NB4 (cell line): ENCODE data around the gene AZI2.

Experiments used
- DNase-seq: peaks from one replicate; pipeline ENCODE4 v3.0.0; 2010; ENCODE audit warnings: low read depth
- H3K4me3 ChIP-seq: one replicate; pipeline ENCODE4 v1.5.1; 2011; ENCODE audit warnings: mild to moderate bottlenecking, low read depth, low read length, moderate library complexity
- MYC ChIP-seq: IDR thresholded peaks from 2 replicates; pipeline ENCODE4 v1.6.1; 2011; ENCODE audit warnings: low read depth, low read length
- POLR2A ChIP-seq: IDR thresholded peaks from 2 replicates; pipeline ENCODE4 v1.6.1; 2011; ENCODE audit warnings: mild to moderate bottlenecking; ENCODE audit not compliant: insufficient read length; ENCODE audit errors: extremely low read depth
- TF ChIP-seq, protein P1 (sequence below): IDR thresholded peaks from one replicate; pipeline ENCODE4 v1.5.1; 2012; ENCODE audit warnings: low read depth, low read length
- TF ChIP-seq, protein P2 (sequence below): IDR thresholded peaks from 2 replicates; pipeline ENCODE4 v1.6.1; 2011; ENCODE audit warnings: low read depth, low read length

Gene AZI2

DNA sequence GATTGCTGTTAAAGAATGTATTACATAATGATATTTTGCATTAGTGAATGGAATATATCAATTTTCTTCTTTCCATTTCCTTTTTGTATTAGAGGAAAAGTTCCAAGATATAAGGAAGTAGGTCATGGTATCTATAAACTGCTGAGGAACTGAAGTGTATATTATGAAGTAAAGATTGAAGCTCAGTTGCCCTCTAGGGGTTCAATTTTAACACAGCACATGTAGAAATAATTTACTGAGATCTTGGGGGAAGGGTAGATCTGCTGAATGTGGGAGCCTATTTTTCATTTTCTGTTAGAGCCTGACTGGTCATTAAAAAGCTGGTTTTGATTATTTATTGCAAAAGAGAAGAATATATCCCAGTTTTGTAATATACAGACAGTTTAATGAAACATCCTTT is 62.0 kb downstream of the AZI2 start:
- peak; percentile 56 for DNase-seq
- TF ChIP-seq, protein P1, sequence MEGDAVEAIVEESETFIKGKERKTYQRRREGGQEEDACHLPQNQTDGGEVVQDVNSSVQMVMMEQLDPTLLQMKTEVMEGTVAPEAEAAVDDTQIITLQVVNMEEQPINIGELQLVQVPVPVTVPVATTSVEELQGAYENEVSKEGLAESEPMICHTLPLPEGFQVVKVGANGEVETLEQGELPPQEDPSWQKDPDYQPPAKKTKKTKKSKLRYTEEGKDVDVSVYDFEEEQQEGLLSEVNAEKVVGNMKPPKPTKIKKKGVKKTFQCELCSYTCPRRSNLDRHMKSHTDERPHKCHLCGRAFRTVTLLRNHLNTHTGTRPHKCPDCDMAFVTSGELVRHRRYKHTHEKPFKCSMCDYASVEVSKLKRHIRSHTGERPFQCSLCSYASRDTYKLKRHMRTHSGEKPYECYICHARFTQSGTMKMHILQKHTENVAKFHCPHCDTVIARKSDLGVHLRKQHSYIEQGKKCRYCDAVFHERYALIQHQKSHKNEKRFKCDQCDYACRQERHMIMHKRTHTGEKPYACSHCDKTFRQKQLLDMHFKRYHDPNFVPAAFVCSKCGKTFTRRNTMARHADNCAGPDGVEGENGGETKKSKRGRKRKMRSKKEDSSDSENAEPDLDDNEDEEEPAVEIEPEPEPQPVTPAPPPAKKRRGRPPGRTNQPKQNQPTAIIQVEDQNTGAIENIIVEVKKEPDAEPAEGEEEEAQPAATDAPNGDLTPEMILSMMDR = peak; percentile 43
- no peak for TF ChIP-seq MYC
- TF ChIP-seq, protein P2, sequence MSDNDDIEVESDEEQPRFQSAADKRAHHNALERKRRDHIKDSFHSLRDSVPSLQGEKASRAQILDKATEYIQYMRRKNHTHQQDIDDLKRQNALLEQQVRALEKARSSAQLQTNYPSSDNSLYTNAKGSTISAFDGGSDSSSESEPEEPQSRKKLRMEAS = no peak
- TF ChIP-seq POLR2A = no peak
- no peak overlapping the region for H3K4me3 ChIP-seq

GRCh38 chr3:28280781-28281180 is 67.8 kb downstream of the AZI2 start:
- H3K4me3 ChIP-seq = no peak overlapping the region
- DNase-seq = no peak
- no peak for TF ChIP-seq MYC
- TF ChIP-seq POLR2A = no peak

GRCh38 chr3:28279770-28280169 is 68.9 kb downstream of the AZI2 start:
- no peak for DNase-seq

DNA sequence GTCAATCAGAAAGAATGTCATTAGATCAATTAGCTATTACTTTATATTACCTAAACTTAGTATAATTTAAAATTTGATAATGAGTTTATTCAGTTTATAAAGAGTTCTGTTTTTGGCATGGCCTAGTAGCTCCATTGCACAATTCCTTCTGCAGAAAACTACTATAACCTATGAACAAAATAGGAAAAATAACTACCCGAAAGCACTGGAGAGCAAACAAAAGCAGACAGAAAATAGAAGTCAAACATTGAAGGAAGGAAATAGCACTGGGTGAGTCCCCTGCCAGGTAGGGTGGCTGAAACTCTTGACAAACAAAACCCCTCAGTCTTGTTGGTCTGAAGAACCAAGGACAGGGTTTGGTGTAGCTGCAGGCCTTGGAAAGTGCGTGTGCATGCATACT is 69.7 kb downstream of the AZI2 start:
- no peak for DNase-seq
- TF ChIP-seq, protein P1 = no peak
- TF ChIP-seq, protein P2 = no peak
- TF ChIP-seq MYC = no peak
- no peak for TF ChIP-seq POLR2A
- H3K4me3 ChIP-seq = no peak overlapping the region

More at GRCh38 chr3:28279770-28280169, 68.9 kb downstream of the AZI2 start:
- no peak overlapping the region for H3K4me3 ChIP-seq
- TF ChIP-seq MYC = no peak
- TF ChIP-seq, protein P2 = no peak
- TF ChIP-seq POLR2A = no peak
- TF ChIP-seq, protein P1 = no peak

DNA sequence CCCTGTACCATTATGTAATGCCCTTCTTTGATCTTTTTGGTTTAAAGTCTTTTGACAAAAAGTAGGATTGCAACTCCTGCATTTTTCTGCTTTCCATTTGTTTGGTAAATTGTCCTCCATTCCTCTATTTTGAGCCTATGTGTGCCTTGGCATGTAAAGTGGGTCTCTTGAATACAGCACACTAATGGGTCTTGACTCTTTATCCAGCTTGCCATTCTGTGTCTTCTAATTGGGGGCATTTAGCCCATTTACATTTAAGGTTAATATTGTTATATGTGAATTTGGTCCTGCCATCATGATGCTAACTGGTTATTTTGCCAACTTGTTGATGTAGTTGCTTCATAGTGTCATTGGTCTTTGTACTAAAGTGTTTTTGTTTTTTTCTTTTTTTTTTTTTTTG is 74.8 kb downstream of the AZI2 start:
- DNase-seq = no peak
- H3K4me3 ChIP-seq = no peak overlapping the region
- no peak for TF ChIP-seq POLR2A
- TF ChIP-seq, protein P2 = no peak
- TF ChIP-seq, protein P1 = no peak
- TF ChIP-seq MYC = no peak
